Measurements from ENCODE around the gene ZFYVE28.

DNA sequence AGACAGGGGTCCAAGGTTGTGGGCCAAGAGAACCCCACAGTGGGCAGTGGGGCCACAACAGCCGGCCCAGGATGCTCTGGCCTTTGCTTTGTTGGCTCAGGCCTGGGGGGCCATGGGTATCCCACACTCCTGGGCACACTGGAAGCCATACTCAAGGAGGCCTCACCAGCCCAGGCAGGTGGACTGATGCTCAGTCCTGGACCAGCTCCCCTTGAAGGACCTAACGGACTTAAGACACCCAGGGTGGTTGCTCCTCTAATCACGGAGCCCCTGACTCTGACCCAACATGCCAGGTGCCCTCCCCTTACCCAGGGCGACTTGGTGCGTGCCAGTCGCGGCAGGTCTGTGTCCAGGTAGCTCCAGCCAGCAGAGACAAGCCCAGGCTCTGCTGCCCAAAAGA lies 50.8 kb downstream of the ZFYVE28 start:
- TF ChIP-seq, protein P1, sequence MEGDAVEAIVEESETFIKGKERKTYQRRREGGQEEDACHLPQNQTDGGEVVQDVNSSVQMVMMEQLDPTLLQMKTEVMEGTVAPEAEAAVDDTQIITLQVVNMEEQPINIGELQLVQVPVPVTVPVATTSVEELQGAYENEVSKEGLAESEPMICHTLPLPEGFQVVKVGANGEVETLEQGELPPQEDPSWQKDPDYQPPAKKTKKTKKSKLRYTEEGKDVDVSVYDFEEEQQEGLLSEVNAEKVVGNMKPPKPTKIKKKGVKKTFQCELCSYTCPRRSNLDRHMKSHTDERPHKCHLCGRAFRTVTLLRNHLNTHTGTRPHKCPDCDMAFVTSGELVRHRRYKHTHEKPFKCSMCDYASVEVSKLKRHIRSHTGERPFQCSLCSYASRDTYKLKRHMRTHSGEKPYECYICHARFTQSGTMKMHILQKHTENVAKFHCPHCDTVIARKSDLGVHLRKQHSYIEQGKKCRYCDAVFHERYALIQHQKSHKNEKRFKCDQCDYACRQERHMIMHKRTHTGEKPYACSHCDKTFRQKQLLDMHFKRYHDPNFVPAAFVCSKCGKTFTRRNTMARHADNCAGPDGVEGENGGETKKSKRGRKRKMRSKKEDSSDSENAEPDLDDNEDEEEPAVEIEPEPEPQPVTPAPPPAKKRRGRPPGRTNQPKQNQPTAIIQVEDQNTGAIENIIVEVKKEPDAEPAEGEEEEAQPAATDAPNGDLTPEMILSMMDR (IDR thresholded peaks at IDR 0.05) = no peak
- TF ChIP-seq POLR2AphosphoS5 (IDR thresholded peaks at IDR 0.05) (no peak), POLR2A (IDR thresholded peaks at IDR 0.05) (no peak), EP300 (IDR thresholded peaks at IDR 0.05; ENCODE audit: low read depth) (no peak)
